Epithelial cell of proximal tubule (primary cell): ENCODE data around the gene TIGD6. TPM values are rescaled to one million over a fixed set of nuclear protein-coding genes. Genes with fewer than 3 reads are reported as not detected.
A peak's percentile ranks its signal among the peaks of the same experiment; 100 is the strongest.

Source experiments
- DNase-seq: peaks from one replicate; pipeline ENCODE4 v3.0.0-alpha.2; 2011; ENCODE audit warnings: low read depth
- H3K4me3 ChIP-seq: 2 replicates; pipeline ENCODE4 v1.5.1; 2011; ENCODE audit warnings: low read depth, mild to moderate bottlenecking, low read length
- total RNA-seq: library from RNA; depleted of rRNA; stranded (reverse); fragments of >200 nt; gene quantifications from 2 replicates; pipeline ENCODE4 v1.2.3, GENCODE V29; 2015
- TF ChIP-seq, protein P1 (sequence below): conservative IDR thresholded peaks from 2 replicates; pipeline ENCODE4 v1.5.1; 2012; ENCODE audit warnings: low read depth, mild to moderate bottlenecking, low read length

The TIGD6 gene
- total RNA-seq, 1 donor from 2014 or later, result 0.75 TPM

DNA sequence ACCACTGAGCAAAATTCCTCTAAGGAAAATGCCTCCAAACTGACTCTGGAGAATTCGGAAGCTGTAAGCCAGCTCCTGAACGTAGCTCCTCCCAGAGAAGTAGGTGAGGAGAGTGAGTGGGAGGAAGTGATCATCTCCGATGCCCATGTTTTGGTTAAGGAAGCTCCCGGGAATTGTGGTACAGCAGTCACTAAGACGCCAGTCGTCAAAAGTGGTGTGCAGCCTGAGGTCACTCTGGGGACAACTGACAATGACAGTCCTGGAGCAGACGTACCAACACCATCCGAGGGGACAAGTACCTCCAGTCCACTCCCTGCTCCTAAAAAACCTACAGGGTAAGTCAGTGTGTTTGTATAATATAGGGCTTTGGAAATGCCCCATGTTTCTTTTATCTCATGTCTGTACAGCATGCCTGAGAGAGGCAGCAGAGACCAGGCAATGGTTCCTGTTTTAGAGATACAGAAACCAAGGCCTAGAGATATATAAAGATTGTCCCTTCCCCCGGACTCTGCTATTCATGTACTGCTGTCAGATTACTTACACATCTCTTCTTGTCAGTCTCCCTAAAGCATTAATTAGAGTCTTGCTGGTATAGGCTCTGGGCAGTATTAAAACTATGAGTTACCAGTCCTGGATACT, 24.0 kb upstream of the TIGD6 start:
- TF ChIP-seq, protein P1, sequence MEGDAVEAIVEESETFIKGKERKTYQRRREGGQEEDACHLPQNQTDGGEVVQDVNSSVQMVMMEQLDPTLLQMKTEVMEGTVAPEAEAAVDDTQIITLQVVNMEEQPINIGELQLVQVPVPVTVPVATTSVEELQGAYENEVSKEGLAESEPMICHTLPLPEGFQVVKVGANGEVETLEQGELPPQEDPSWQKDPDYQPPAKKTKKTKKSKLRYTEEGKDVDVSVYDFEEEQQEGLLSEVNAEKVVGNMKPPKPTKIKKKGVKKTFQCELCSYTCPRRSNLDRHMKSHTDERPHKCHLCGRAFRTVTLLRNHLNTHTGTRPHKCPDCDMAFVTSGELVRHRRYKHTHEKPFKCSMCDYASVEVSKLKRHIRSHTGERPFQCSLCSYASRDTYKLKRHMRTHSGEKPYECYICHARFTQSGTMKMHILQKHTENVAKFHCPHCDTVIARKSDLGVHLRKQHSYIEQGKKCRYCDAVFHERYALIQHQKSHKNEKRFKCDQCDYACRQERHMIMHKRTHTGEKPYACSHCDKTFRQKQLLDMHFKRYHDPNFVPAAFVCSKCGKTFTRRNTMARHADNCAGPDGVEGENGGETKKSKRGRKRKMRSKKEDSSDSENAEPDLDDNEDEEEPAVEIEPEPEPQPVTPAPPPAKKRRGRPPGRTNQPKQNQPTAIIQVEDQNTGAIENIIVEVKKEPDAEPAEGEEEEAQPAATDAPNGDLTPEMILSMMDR, result no peak
- no peak for DNase-seq
- H3K4me3 ChIP-seq, result no peak overlapping the region

DNA sequence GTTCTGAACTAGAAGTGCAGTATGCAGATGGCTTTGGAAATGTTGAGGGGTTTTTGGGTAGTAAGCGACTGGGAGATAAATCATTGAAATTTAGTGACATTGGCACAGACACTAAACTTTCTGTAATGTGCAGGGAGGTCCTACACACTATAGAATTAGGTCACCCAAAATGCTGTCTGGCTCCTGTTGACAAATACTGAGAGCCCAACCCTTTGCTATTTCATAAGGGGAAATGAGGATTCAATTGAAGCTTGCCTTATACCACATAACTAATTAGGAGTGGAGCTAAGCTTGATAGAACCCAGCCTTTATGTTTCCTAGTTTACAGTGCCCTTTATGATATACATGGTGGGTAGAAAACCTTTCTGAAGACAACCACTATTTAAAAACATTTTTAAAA, 22.7 kb upstream of the TIGD6 start:
- H3K4me3 ChIP-seq, result no peak overlapping the region
- TF ChIP-seq, protein P1, result no peak
- DNase-seq, result no peak

DNA sequence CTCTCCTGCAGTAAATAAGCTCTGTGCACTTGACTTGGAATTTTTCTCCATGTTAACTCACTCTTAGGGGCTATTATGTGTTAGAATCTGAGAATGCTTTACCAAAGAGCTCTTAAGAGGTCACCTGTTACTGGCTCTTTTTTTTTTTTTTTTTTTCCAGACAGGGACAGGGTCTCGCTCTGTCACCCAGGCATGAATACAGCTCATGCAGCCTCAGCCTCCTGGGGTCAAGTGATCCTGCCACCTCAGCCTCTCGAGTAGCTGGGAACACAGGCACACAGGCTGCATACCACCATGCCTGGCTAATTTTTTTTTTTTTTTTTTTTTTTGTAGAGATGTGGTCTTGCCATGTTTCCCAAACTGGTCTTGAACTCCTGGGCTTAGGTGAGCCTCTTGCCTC, 22.2 kb upstream of the TIGD6 start:
- TF ChIP-seq, protein P1, result no peak

DNA sequence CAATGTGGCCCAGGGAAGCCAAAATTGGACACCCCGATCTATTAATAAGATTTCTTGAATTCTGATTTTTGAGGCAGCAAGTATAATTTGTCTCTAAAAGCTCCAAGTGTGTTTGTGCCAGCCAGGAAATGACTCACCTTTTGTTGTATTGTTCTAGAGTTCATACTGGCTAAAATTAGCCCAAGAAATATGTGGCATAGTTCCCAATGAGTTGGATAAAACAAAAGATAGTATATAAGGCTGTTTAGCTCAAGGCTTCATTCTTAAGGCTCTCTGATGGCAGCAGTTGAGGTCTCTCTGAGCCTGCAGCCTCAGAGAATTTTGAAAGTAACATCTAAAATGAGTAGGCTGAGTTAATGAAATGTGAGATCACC, 21.7 kb upstream of the TIGD6 start:
- peak; percentile 86 for DNase-seq
- H3K4me3 ChIP-seq, result no peak overlapping the region
- TF ChIP-seq, protein P1, result no peak

More for the DNA sequence above, 22.2 kb upstream of the TIGD6 start:
- no peak overlapping the region for H3K4me3 ChIP-seq
- DNase-seq, result peak; percentile 85

DNA sequence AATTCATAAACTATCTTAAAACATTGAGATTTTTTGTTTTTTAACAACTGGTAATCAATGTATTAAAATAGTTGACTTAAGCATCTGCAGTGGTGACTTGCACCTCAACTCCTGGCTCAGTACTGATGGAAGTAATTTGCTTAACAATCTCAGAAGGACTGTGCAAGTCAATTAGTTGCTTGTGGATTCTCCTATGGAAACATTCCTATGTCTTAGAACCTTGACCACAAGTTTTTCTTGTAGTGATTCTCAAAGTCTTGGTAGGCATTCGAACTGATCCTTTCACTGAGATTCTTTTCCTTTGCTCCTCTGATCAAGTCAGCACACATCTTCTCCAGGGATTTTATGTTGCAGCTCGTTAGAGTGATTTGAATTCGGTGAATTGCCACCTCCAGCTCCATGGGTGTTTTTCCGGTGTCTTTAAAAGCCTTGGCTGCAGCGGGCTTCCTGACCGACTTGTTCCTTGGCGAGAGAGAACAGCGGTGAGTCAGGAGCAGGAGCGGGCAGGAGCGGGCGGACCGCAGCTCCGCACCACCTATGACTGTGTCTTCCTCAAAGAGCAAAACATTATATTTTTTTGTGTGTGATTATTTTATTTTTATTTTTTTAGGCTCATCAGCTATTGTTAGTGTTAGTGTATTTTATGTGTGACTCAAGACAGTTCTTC, 21.2 kb upstream of the TIGD6 start:
- TF ChIP-seq, protein P1, result no peak
- no peak for DNase-seq
- no peak overlapping the region for H3K4me3 ChIP-seq

DNA sequence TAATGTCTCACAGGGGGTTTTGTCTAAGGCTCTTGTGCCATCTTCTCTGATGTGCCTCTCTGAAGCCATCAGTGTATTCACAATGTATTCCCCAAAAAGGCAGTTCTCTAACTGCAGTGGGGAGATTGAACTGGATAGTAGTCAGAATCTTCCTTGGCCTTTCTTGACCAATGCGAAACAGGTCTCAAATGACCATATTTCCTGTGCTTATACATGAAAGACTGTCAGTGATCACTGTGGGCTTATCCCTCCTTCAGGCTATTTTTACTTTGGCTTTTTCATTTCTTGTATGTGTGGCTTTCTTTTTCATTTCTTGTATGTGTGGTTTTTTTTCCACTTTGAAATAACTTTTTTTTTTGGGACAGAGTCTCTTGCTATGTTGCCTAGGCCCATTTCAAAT, 19.8 kb upstream of the TIGD6 start:
- H3K4me3 ChIP-seq, result no peak overlapping the region
- no peak for DNase-seq
- TF ChIP-seq, protein P1, result no peak
